WTC11 (cell line): ENCODE measurements around the gene KIAA1671. TPM values are rescaled to one million over a fixed set of nuclear protein-coding genes. Genes with fewer than 3 reads are reported as not detected.

Experiments
- ATAC-seq: fragments of 200-7000 bp; cut with Tn5 transposase; 2 replicates; pipeline ENCODE4 v1.10.0; 2021; ENCODE audit warnings: mild to moderate bottlenecking, moderate library complexity
- CTCF ChIA-PET: fragments of 300-600 bp; sonication (Branson Sonifier 250); formaldehyde crosslinking; loops from one replicate; lab custom pipeline; 2021; ENCODE audit warnings: antibody characterized with exemption; lab: Charles Lee
- POLR2A ChIA-PET: fragments of 350-600 bp; sonication (Branson Sonifier 250); formaldehyde crosslinking; loops from one replicate; lab custom pipeline; 2021; ENCODE audit warnings: antibody characterized with exemption; lab: Charles Lee
- DNase-seq: peaks from one replicate; pipeline ENCODE4 v3.0.0; 2021; ENCODE audit warnings: low spot score
- H3K27ac Mint-ChIP-seq: 2 replicates; pipeline ENCODE4 v1.8.0; 2021; ENCODE audit warnings: mixed read lengths
- H3K27me3 Mint-ChIP-seq: 2 replicates; pipeline ENCODE4 v1.8.0; 2021; ENCODE audit warnings: low read depth, mild to moderate bottlenecking, moderate library complexity, mixed read lengths
- H3K36me3 Mint-ChIP-seq: 2 replicates; pipeline ENCODE4 v1.8.0; 2021; ENCODE audit warnings: mixed read lengths
- H3K4me1 Mint-ChIP-seq: 2 replicates; pipeline ENCODE4 v1.8.0; 2022; ENCODE audit warnings: mixed read lengths
- H3K4me3 Mint-ChIP-seq: 2 replicates; pipeline ENCODE4 v1.8.0; 2021; ENCODE audit warnings: mild to moderate bottlenecking, moderate library complexity, mixed read lengths
- H3K9me3 Mint-ChIP-seq: 2 replicates; pipeline ENCODE4 v1.8.0; 2021; ENCODE audit warnings: mixed read lengths
- CDX4 ChIP-seq: fragments of 250-450 bp; sonication (Bioruptor Pico); IDR thresholded peaks from 2 replicates; pipeline ENCODE4 v1.9.0; 2021; ENCODE audit warnings: moderate library complexity, mild to moderate bottlenecking, inconsistent platforms, borderline replicate concordance
- CREM ChIP-seq: sonication (generic); formaldehyde crosslinking; IDR thresholded peaks from 2 replicates; pipeline ENCODE4 v1.8.1; 2022; ENCODE audit warnings: mild to moderate bottlenecking, missing genetic modification reagents, moderate library complexity
- ESRRA ChIP-seq: sonication (generic); formaldehyde crosslinking; IDR thresholded peaks from 2 replicates; pipeline ENCODE4 v1.8.1; 2022; ENCODE audit warnings: mild to moderate bottlenecking, missing genetic modification reagents, borderline replicate concordance
- NR2C2 ChIP-seq: sonication (generic); formaldehyde crosslinking; IDR thresholded peaks from 2 replicates; pipeline ENCODE4 v1.8.0; 2022; ENCODE audit warnings: mild to moderate bottlenecking, missing genetic modification reagents
- PREB ChIP-seq: sonication (generic); formaldehyde crosslinking; IDR thresholded peaks from 2 replicates; pipeline ENCODE4 v1.8.1; 2022; ENCODE audit warnings: mild to moderate bottlenecking, missing genetic modification reagents, moderate library complexity, borderline replicate concordance
- SMAD3 ChIP-seq: sonication (generic); formaldehyde crosslinking; IDR thresholded peaks from 2 replicates; pipeline ENCODE4 v1.8.0; 2022; ENCODE audit warnings: missing genetic modification reagents, mild to moderate bottlenecking, borderline replicate concordance
- USF2 ChIP-seq: sonication (generic); formaldehyde crosslinking; IDR thresholded peaks from 2 replicates; pipeline ENCODE4 v1.8.1; 2023; ENCODE audit warnings: mild to moderate bottlenecking, missing genetic modification reagents, moderate library complexity
- ZNF138 ChIP-seq: sonication (generic); formaldehyde crosslinking; conservative IDR thresholded peaks from 2 replicates; pipeline ENCODE4 v1.8.1; 2022; ENCODE audit warnings: mild to moderate bottlenecking, moderate library complexity, missing genetic modification reagents
- ZNF232 ChIP-seq: sonication (generic); formaldehyde crosslinking; IDR thresholded peaks from 2 replicates; pipeline ENCODE4 v1.8.0; 2022; ENCODE audit warnings: mild to moderate bottlenecking, missing genetic modification reagents
- ZNF317 ChIP-seq: sonication (generic); formaldehyde crosslinking; IDR thresholded peaks from 2 replicates; pipeline ENCODE4 v1.8.1; 2023; ENCODE audit warnings: low read depth, mild to moderate bottlenecking, moderate library complexity, missing genetic modification reagents, borderline replicate concordance
- total RNA-seq: library from RNA; stranded (reverse); gene quantifications from 3 replicates; pipeline ENCODE4 v1.2.3, GENCODE V29; 2021
- TF ChIP-seq, protein P1 (sequence below): fragments of 250-450 bp; sonication (Bioruptor Pico); IDR thresholded peaks from 2 replicates; pipeline ENCODE4 v1.9.0; 2021; ENCODE audit warnings: mild to moderate bottlenecking
- TF ChIP-seq, protein P2 (sequence below): sonication (generic); formaldehyde crosslinking; conservative IDR thresholded peaks from 2 replicates; pipeline ENCODE4 v1.8.1; 2022; ENCODE audit warnings: mild to moderate bottlenecking, missing genetic modification reagents
- TF ChIP-seq, protein P3 (sequence below): sonication (generic); formaldehyde crosslinking; IDR thresholded peaks from 2 replicates; pipeline ENCODE4 v1.8.0; 2022; ENCODE audit warnings: mild to moderate bottlenecking, missing genetic modification reagents
- TF ChIP-seq, protein P4 (sequence below): sonication (generic); formaldehyde crosslinking; IDR thresholded peaks from 2 replicates; pipeline ENCODE4 v1.8.0; 2022; ENCODE audit warnings: mild to moderate bottlenecking, missing genetic modification reagents
- TF ChIP-seq, protein P5 (sequence below): fragments of 250-450 bp; sonication (Bioruptor Pico); IDR thresholded peaks from 2 replicates; pipeline ENCODE4 v1.9.0; 2021; ENCODE audit warnings: mild to moderate bottlenecking
- TF ChIP-seq, protein P6 (sequence below): sonication (generic); formaldehyde crosslinking; IDR thresholded peaks from 2 replicates; pipeline ENCODE4 v1.8.0; 2022; ENCODE audit warnings: missing genetic modification reagents

The KIAA1671 gene
- total RNA-seq, 1 experiment from 2014 or later: 26.0 TPM

- H3K27me3 Mint-ChIP-seq: no peaks in the 10 kb centered on the region; the same call in 1 of the 2 replicates
- ChIA-PET CTCF (interaction anchor here (0.6 to 3.2 kb wide), 24 partner anchors 12 to 277 kb away, joined by 3 to 22 read pairs (median 4); no protein-coding TSS in a partner anchor), POLR2A (no interaction called here)
- H3K4me1 Mint-ChIP-seq: peaks cover 13% of the 10 kb centered on the region
- no peak overlapping the region for H3K4me3 Mint-ChIP-seq
- H3K9me3 Mint-ChIP-seq: peaks cover 7% of the 10 kb centered on the region
- DNase-seq (peak; percentile 29), ATAC-seq (peak; percentile 94)
- TF ChIP-seq SMAD3 (CRISPR knock-in tag) (no peak), PREB (CRISPR knock-in tag) (no peak), NR2C2 (no peak), ESRRA (no peak)
- TF ChIP-seq, protein P1, sequence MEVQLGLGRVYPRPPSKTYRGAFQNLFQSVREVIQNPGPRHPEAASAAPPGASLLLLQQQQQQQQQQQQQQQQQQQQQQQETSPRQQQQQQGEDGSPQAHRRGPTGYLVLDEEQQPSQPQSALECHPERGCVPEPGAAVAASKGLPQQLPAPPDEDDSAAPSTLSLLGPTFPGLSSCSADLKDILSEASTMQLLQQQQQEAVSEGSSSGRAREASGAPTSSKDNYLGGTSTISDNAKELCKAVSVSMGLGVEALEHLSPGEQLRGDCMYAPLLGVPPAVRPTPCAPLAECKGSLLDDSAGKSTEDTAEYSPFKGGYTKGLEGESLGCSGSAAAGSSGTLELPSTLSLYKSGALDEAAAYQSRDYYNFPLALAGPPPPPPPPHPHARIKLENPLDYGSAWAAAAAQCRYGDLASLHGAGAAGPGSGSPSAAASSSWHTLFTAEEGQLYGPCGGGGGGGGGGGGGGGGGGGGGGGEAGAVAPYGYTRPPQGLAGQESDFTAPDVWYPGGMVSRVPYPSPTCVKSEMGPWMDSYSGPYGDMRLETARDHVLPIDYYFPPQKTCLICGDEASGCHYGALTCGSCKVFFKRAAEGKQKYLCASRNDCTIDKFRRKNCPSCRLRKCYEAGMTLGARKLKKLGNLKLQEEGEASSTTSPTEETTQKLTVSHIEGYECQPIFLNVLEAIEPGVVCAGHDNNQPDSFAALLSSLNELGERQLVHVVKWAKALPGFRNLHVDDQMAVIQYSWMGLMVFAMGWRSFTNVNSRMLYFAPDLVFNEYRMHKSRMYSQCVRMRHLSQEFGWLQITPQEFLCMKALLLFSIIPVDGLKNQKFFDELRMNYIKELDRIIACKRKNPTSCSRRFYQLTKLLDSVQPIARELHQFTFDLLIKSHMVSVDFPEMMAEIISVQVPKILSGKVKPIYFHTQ (CRISPR knock-in tag): no peak
- TF ChIP-seq, protein P2, sequence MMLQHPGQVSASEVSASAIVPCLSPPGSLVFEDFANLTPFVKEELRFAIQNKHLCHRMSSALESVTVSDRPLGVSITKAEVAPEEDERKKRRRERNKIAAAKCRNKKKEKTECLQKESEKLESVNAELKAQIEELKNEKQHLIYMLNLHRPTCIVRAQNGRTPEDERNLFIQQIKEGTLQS (CRISPR knock-in tag): no peak
- TF ChIP-seq, protein P3, sequence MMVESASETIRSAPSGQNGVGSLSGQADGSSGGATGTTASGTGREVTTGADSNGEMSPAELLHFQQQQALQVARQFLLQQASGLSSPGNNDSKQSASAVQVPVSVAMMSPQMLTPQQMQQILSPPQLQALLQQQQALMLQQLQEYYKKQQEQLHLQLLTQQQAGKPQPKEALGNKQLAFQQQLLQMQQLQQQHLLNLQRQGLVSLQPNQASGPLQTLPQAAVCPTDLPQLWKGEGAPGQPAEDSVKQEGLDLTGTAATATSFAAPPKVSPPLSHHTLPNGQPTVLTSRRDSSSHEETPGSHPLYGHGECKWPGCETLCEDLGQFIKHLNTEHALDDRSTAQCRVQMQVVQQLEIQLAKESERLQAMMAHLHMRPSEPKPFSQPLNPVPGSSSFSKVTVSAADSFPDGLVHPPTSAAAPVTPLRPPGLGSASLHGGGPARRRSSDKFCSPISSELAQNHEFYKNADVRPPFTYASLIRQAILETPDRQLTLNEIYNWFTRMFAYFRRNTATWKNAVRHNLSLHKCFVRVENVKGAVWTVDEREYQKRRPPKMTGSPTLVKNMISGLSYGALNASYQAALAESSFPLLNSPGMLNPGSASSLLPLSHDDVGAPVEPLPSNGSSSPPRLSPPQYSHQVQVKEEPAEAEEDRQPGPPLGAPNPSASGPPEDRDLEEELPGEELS (CRISPR knock-in tag): no peak
- TF ChIP-seq, protein P4, sequence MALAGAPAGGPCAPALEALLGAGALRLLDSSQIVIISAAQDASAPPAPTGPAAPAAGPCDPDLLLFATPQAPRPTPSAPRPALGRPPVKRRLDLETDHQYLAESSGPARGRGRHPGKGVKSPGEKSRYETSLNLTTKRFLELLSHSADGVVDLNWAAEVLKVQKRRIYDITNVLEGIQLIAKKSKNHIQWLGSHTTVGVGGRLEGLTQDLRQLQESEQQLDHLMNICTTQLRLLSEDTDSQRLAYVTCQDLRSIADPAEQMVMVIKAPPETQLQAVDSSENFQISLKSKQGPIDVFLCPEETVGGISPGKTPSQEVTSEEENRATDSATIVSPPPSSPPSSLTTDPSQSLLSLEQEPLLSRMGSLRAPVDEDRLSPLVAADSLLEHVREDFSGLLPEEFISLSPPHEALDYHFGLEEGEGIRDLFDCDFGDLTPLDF: no peak
- TF ChIP-seq, protein P5, sequence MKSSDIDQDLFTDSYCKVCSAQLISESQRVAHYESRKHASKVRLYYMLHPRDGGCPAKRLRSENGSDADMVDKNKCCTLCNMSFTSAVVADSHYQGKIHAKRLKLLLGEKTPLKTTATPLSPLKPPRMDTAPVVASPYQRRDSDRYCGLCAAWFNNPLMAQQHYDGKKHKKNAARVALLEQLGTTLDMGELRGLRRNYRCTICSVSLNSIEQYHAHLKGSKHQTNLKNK: no peak
- peaks cover 2% of the 10 kb centered on the region; the same call in 1 of the 2 replicates for H3K36me3 Mint-ChIP-seq
- H3K27ac Mint-ChIP-seq: no peak overlapping the region
Measured at GRCh38 chr22:24925586-24926427, 26.7 kb upstream of the KIAA1671 start.

DNA sequence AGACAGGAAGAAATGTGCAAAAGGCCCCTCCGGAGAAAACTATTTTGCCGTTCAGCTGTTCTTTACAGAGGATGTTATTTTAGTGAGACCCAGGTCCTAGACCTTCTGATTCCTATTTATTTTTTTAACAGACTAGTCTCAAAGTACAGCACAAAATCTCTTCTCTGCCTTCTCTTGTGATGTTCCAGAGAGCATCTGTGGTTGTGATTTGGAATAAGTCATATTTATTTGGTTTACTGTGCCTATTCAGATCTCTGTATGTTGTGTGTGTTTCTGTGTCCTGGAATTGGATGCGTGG, 26.1 kb upstream of the KIAA1671 start:
- ChIA-PET CTCF (interaction anchor here (0.6 to 3.2 kb wide), 22 partner anchors 11 to 276 kb away, joined by 3 to 22 read pairs (median 4); no protein-coding TSS in a partner anchor), POLR2A (no interaction called here)
- DNase-seq (no peak), ATAC-seq (no peak)
- Mint-ChIP-seq H3K36me3 (peaks cover 2% of the 10 kb centered on the region; the same call in 1 of the 2 replicates), H3K27me3 (no peaks in the 10 kb centered on the region; the same call in 1 of the 2 replicates), H3K4me1 (peaks cover 13% of the 10 kb centered on the region), H3K4me3 (no peak overlapping the region), H3K9me3 (peaks cover 7% of the 10 kb centered on the region), H3K27ac (no peak overlapping the region)
- TF ChIP-seq, protein P6, sequence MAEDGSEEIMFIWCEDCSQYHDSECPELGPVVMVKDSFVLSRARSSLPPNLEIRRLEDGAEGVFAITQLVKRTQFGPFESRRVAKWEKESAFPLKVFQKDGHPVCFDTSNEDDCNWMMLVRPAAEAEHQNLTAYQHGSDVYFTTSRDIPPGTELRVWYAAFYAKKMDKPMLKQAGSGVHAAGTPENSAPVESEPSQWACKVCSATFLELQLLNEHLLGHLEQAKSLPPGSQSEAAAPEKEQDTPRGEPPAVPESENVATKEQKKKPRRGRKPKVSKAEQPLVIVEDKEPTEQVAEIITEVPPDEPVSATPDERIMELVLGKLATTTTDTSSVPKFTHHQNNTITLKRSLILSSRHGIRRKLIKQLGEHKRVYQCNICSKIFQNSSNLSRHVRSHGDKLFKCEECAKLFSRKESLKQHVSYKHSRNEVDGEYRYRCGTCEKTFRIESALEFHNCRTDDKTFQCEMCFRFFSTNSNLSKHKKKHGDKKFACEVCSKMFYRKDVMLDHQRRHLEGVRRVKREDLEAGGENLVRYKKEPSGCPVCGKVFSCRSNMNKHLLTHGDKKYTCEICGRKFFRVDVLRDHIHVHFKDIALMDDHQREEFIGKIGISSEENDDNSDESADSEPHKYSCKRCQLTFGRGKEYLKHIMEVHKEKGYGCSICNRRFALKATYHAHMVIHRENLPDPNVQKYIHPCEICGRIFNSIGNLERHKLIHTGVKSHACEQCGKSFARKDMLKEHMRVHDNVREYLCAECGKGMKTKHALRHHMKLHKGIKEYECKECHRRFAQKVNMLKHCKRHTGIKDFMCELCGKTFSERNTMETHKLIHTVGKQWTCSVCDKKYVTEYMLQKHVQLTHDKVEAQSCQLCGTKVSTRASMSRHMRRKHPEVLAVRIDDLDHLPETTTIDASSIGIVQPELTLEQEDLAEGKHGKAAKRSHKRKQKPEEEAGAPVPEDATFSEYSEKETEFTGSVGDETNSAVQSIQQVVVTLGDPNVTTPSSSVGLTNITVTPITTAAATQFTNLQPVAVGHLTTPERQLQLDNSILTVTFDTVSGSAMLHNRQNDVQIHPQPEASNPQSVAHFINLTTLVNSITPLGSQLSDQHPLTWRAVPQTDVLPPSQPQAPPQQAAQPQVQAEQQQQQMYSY (CRISPR knock-in tag): no peak
- no peak for TF ChIP-seq USF2 (CRISPR knock-in tag)
- no peak for TF ChIP-seq ZNF232
- no peak for TF ChIP-seq ZNF317 (CRISPR knock-in tag)
- no peak for TF ChIP-seq CDX4
- TF ChIP-seq ZNF138 (CRISPR knock-in tag): no peak
- no peak for TF ChIP-seq CREM
